Measurements from ENCODE around the gene PRDM15.

Gene PRDM15

GRCh38 chr21:41836166-41837015, 42.8 kb downstream of the PRDM15 start:
- no peak overlapping the region for H3K4me3 ChIP-seq (ENCODE audit: low read depth, low read length)
- no peak for TF ChIP-seq CTCF (IDR thresholded peaks at IDR 0.05; ENCODE audit: borderline replicate concordance, insufficient read depth, low read depth, low read length)

GRCh38 chr21:41835711-41836154, 43.4 kb downstream of the PRDM15 start:
- TF ChIP-seq CTCF (IDR thresholded peaks at IDR 0.05; ENCODE audit: borderline replicate concordance, insufficient read depth, low read depth, low read length), result no peak
- H3K4me3 ChIP-seq (ENCODE audit: low read depth, low read length), result no peak overlapping the region

- no peak overlapping the region for H3K4me3 ChIP-seq (ENCODE audit: low read depth, low read length)
- TF ChIP-seq CTCF (IDR thresholded peaks at IDR 0.05; ENCODE audit: borderline replicate concordance, insufficient read depth, low read depth, low read length), result no peak
Observed at GRCh38 chr21:41834926-41835663, 44.0 kb downstream of the PRDM15 start.

- TF ChIP-seq CTCF (IDR thresholded peaks at IDR 0.05; ENCODE audit: borderline replicate concordance, insufficient read depth, low read depth, low read length), result no peak
- no peak overlapping the region for H3K4me3 ChIP-seq (ENCODE audit: low read depth, low read length)
Observed at GRCh38 chr21:41834252-41834925, 44.8 kb downstream of the PRDM15 start.

GRCh38 chr21:41833497-41834115, 45.5 kb downstream of the PRDM15 start:
- TF ChIP-seq CTCF (IDR thresholded peaks at IDR 0.05; ENCODE audit: borderline replicate concordance, insufficient read depth, low read depth, low read length), result no peak
- H3K4me3 ChIP-seq (ENCODE audit: low read depth, low read length), result no peak overlapping the region

- H3K4me3 ChIP-seq (ENCODE audit: low read depth, low read length), result no peak overlapping the region
Observed at GRCh38 chr21:41832596-41833496, 46.3 kb downstream of the PRDM15 start.

More at GRCh38 chr21:41832596-41833496, 46.3 kb downstream of the PRDM15 start:
- TF ChIP-seq CTCF (IDR thresholded peaks at IDR 0.05; ENCODE audit: borderline replicate concordance, insufficient read depth, low read depth, low read length), result no peak
